ENCODE data around the gene NRXN3. TPM values are rescaled to one million over a fixed set of nuclear protein-coding genes. Genes with fewer than 3 reads are reported as not detected.

NRXN3 gene
- 0.96 and 1.1 TPM in 2 replicates for polyA plus RNA-seq (2011; rRNA removed)
- 1.2 and 1.3 TPM in 2 replicates for polyA minus RNA-seq (2011; rRNA and poly(A)+ RNA removed)

DNA sequence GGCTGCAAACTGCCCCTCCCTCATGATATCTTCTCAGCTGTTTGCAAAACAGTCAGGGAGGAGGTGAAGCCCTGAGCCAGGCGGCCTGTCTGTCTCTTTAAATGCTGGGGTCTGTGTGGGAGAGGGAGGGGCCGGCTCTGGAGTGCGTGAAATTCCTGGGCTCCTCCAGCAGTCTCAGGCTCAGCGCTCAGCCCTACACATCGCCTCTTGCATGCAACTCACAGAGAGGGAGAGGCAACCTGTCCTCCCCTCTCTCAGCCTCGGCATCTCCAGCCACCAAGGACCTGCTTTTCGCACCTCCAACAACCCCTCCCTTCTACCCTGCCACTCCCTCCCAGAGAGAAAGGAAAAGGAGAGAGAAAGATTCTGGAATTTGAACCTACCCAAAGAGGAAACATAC, at the start of gene NRXN3:
Gene NRXN3 (plus strand): TSS at position 171 of the 400 bp plus-strand sequence. CDS start 72,721 bp downstream, outside the sequence.
- Histone ChIP-seq H3K9me3 (ENCODE audit: control insufficient read depth, insufficient read depth, low read length) (peaks cover 56% of the 10 kb centered on the region), H3K27ac (ENCODE audit: low read depth, low read length) (no peak within 1 kb of the TSS), H3K4me3 (ENCODE audit: low read depth, low read length) (no peak within 1 kb of the TSS), H3K27me3 (ENCODE audit: control insufficient read depth, insufficient read depth, low read length) (no peaks in the 10 kb centered on the region)
- no peak for TF ChIP-seq CTCF (IDR thresholded peaks at IDR 0.05; ENCODE audit: low read depth, low read length)
- POLR2A ChIA-PET: no interaction called here
- no peak for DNase-seq (ENCODE audit: low read depth, low spot score)
- CTCF ChIA-PET: no interaction called here

GRCh38 chr14:78122436-78122835, 47.7 kb upstream of the NRXN3 start:
- CTCF ChIA-PET: no interaction called here
- Histone ChIP-seq H3K9me3 (ENCODE audit: control insufficient read depth, insufficient read depth, low read length) (peaks cover 20% of the 10 kb centered on the region), H3K4me3 (ENCODE audit: low read depth, low read length) (no peak overlapping the region), H3K27me3 (ENCODE audit: control insufficient read depth, insufficient read depth, low read length) (no peaks in the 10 kb centered on the region), H3K27ac (ENCODE audit: low read depth, low read length) (no peak overlapping the region)
- no peak for TF ChIP-seq CTCF (IDR thresholded peaks at IDR 0.05; ENCODE audit: low read depth, low read length)
- POLR2A ChIA-PET: interaction anchor here (0.5 kb wide), 1 partner anchor 114 kb away, joined by 5 read pairs; no protein-coding TSS in a partner anchor
- no peak for DNase-seq (ENCODE audit: low read depth, low spot score)

DNA sequence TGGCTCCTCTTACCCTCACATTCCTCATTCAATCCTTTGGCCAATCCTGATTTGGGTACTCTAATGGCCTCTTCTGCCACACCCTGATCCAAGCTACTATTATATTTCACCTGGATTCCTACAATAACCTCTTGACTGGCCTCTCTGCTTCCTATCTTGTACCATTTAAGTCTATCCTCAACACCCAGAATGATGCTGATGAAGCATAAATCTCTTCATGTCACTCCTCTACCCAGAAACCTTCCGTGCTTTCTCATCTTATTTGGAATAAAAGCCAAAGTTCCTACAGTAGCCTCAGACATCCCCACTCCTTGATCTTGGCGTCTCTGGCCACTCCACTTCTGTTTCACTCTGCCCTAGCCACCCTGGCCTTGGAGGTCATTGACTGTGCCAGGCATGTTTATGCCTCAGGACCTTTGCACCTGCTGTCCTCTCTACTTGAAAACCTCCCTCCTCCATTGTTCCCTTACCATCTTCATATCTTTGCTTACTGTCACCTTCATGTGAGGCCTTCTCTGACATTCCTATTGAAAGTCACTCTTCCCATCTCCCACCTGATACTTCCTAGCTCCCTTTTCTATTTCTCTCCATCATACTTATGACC, 46.4 kb upstream of the NRXN3 start:
- POLR2A ChIA-PET: no interaction called here
- CTCF ChIA-PET: no interaction called here

GRCh38 chr14:78127961-78128360, 42.2 kb upstream of the NRXN3 start:
- H3K4me3 ChIP-seq (ENCODE audit: low read depth, low read length): no peak overlapping the region

More for the DNA sequence above, 46.4 kb upstream of the NRXN3 start:
- DNase-seq (ENCODE audit: low read depth, low spot score): no peak
- H3K27ac ChIP-seq (ENCODE audit: low read depth, low read length): no peak overlapping the region
- H3K9me3 ChIP-seq (ENCODE audit: control insufficient read depth, insufficient read depth, low read length): peaks cover 29% of the 10 kb centered on the region
- no peak overlapping the region for H3K4me3 ChIP-seq (ENCODE audit: low read depth, low read length)
- no peaks in the 10 kb centered on the region for H3K27me3 ChIP-seq (ENCODE audit: control insufficient read depth, insufficient read depth, low read length)
- no peak for TF ChIP-seq CTCF (IDR thresholded peaks at IDR 0.05; ENCODE audit: low read depth, low read length)

More at GRCh38 chr14:78127961-78128360, 42.2 kb upstream of the NRXN3 start:
- no peaks in the 10 kb centered on the region for H3K27me3 ChIP-seq (ENCODE audit: control insufficient read depth, insufficient read depth, low read length)
- POLR2A ChIA-PET: no interaction called here
- CTCF ChIA-PET: no interaction called here
- H3K9me3 ChIP-seq (ENCODE audit: control insufficient read depth, insufficient read depth, low read length): peaks cover 35% of the 10 kb centered on the region
- no peak overlapping the region for H3K27ac ChIP-seq (ENCODE audit: low read depth, low read length)
- DNase-seq (ENCODE audit: low read depth, low spot score): no peak
- no peak for TF ChIP-seq CTCF (IDR thresholded peaks at IDR 0.05; ENCODE audit: low read depth, low read length)

Measured in AG04450 (cell line).